K562 (cell line): Measurements from ENCODE around the gene RNASEH2A. TPM values are rescaled to one million over a fixed set of nuclear protein-coding genes. Genes with fewer than 3 reads are reported as not detected.

Experiments used
- BRF1 ChIP-seq: IDR thresholded peaks from 3 replicates; pipeline ENCODE4 v1.6.1; 2011; ENCODE audit warnings: borderline replicate concordance, mild to moderate bottlenecking; ENCODE audit not compliant: insufficient read length; ENCODE audit errors: extremely low read depth
- CAMTA2 ChIP-seq: fragments of 250-450 bp; sonication (Bioruptor Pico); conservative IDR thresholded peaks from 2 replicates; pipeline ENCODE4 v1.5.1; 2022
- CEBPG ChIP-seq, 3 experiments: fragments of 200-800 bp in 1 of 3; sonication (Bioruptor generic) in 1 of 3; sonication (generic) in 1 of 3; formaldehyde crosslinking in 1 of 3; IDR thresholded peaks in 2 of 3; conservative IDR thresholded peaks in 1 of 3; 2 replicates each; pipeline versions ENCODE4 v1.6.1 to v1.8.0; 2016 to 2022; ENCODE audit warnings: missing compliant biosample characterization in 2 of 3, missing genetic modification characterization in 2 of 3, mild to moderate bottlenecking in 1 of 3, missing genetic modification reagents in 1 of 3
- GTF2F1 ChIP-seq: IDR thresholded peaks from 2 replicates; pipeline ENCODE4 v1.6.1; 2011; ENCODE audit warnings: low read depth, low read length, improper control_type of control experiment
- HMGN3 ChIP-seq: IDR thresholded peaks from 2 replicates; pipeline ENCODE4 v1.6.1; 2011; ENCODE audit warnings: borderline replicate concordance, low read depth, mild to moderate bottlenecking, mixed read lengths, low read length; ENCODE audit not compliant: insufficient read length; ENCODE audit errors: extremely low read depth
- MAZ ChIP-seq, 2 experiments: fragments of 450-650 bp in 1 of 2; sonication (generic) in 1 of 2; formaldehyde crosslinking; IDR thresholded peaks in 1 of 2; conservative IDR thresholded peaks in 1 of 2; 2 replicates each; pipeline versions ENCODE4 v1.4.0 to v1.5.0; 2020; ENCODE audit warnings: mild to moderate bottlenecking in 1 of 2, missing genetic modification reagents in 1 of 2
- NFE2 ChIP-seq: IDR thresholded peaks from 2 replicates; pipeline ENCODE4 v1.6.1; 2014; ENCODE audit warnings: antibody characterized with exemption, low read depth
- NONO ChIP-seq, 2 experiments: fragments of 200-400 bp in 1 of 2; fragments of 450-650 bp in 1 of 2; formaldehyde crosslinking in 1 of 2; IDR thresholded peaks; 2 replicates each; pipeline ENCODE4 v1.6.1; 2017; ENCODE audit warnings: low read depth in 2 of 2, mild to moderate bottlenecking in 2 of 2, moderate library complexity in 2 of 2, low read length in 1 of 2
- NR2C1 ChIP-seq, 2 experiments: fragments of 450-650 bp; IDR thresholded peaks; 2 replicates each; pipeline ENCODE4 v1.6.1; 2017; ENCODE audit warnings: mild to moderate bottlenecking in 2 of 2, antibody characterized with exemption in 1 of 2, inconsistent platforms in 1 of 2, missing compliant biosample characterization in 1 of 2, missing genetic modification characterization in 1 of 2
- RFX7 ChIP-seq: fragments of 250-450 bp; sonication (Bioruptor Pico); IDR thresholded peaks from 2 replicates; pipeline ENCODE4 v1.5.1; 2021; ENCODE audit warnings: mild to moderate bottlenecking
- SMAD1 ChIP-seq: fragments of 150-350 bp; IDR thresholded peaks from 2 replicates; pipeline ENCODE4 v1.6.1; 2014; ENCODE audit warnings: low read length, low read depth; ENCODE audit not compliant: partially characterized antibody
- TARDBP ChIP-seq: fragments of 450-650 bp; IDR thresholded peaks from 2 replicates; pipeline ENCODE4 v1.6.1; 2016
- ZNF23 ChIP-seq: fragments of 250-450 bp; sonication (Bioruptor Pico); IDR thresholded peaks from 2 replicates; pipeline ENCODE4 v1.4.0; 2020; ENCODE audit warnings: mild to moderate bottlenecking
- ZNF41 ChIP-seq: fragments of 250-450 bp; sonication (Bioruptor Pico); conservative IDR thresholded peaks from 2 replicates; pipeline ENCODE4 v1.4.0; 2020; ENCODE audit warnings: mild to moderate bottlenecking
- ZNF764 ChIP-seq: fragments of 250-450 bp; sonication (Bioruptor Pico); IDR thresholded peaks from 2 replicates; pipeline ENCODE4 v1.4.0; 2020; ENCODE audit warnings: low read depth, mild to moderate bottlenecking, moderate library complexity
- polyA plus RNA-seq, 8 experiments: library from polyadenylated mRNA; depleted of rRNA in 4 of 8; stranded (reverse) in 5 of 8; unstranded in 3 of 8; fragments of >200 nt; fragmentation: Nextera tagmentation in 2 of 8; fragmentation: Illumina TruSeq in 1 of 8; extraction: Ambion mirVana in 2 of 8; extraction: Trizol in 1 of 8; gene quantifications; 2 replicates each; pipeline versions ENCODE4 v1.2.1 to v1.2.3, GENCODE V29; 2011 to 2014; ENCODE audit warnings: inconsistent platforms in 1 of 8, missing spikeins in 1 of 8
- total RNA-seq, 7 experiments: library from RNA; depleted of rRNA in 6 of 7; stranded (reverse); fragments of >200 nt in 6 of 7; fragmentation: Illumina TruSeq in 2 of 7; extraction: Trizol in 2 of 7; gene quantifications; 2 replicates each; pipeline versions ENCODE4 v1.2.1 to v1.2.3, GENCODE V29; 2011 to 2021; ENCODE audit warnings: low replicate concordance in 1 of 7
- TF ChIP-seq, protein P1 (sequence below), 2 experiments: fragments of 450-650 bp in 1 of 2; sonication (generic) in 1 of 2; formaldehyde crosslinking in 1 of 2; IDR thresholded peaks; 2 replicates each; pipeline versions ENCODE4 v1.7.1 to v1.9.0; 2016 to 2022; ENCODE audit warnings: inconsistent platforms in 1 of 2, mild to moderate bottlenecking in 1 of 2, missing genetic modification reagents in 1 of 2

RNASEH2A gene
- total and polyA plus RNA-seq, 9 of the 15 experiments (the other 6 are each of a cell fraction or from before 2014, with no cell fraction given), result 22.3 to 78.0 (median 61.7) TPM

GRCh38 chr19:12757544-12758274, 48.7 kb upstream of the RNASEH2A start (continued):
- TF ChIP-seq SMAD1, result no peak
- peak in 1 of 2 experiments; percentile 61; a peak in 1 of 4 replicates for TF ChIP-seq NONO (IDR thresholded peaks at IDR 0.05; ENCODE audit: low read depth in 2 of 2, low read length in 1 of 2)
- no peak for TF ChIP-seq ZNF23 (CRISPR knock-in tag)
- no peak for TF ChIP-seq BRF1
- TF ChIP-seq HMGN3, result peak; percentile 64
- TF ChIP-seq ZNF764, result no peak
- no peak for TF ChIP-seq RFX7 (CRISPR knock-in tag)
- TF ChIP-seq NR2C1 (IDR thresholded peaks at IDR 0.05), result no peak
- no peak for TF ChIP-seq NR2C1 (tag; IDR thresholded peaks at IDR 0.05)
- TF ChIP-seq MAZ (CRISPR knock-in tag; conservative IDR thresholded peaks at IDR 0.05 in 1 of 2, IDR thresholded peaks at IDR 0.05 in 1 of 2), result peak in 1 of 2 experiments; percentile 78; a peak in 2 of 4 replicates
- TF ChIP-seq NFE2, result no peak
- TF ChIP-seq CEBPG (CRISPR knock-in tag; IDR thresholded peaks at IDR 0.05), result no peak
- TF ChIP-seq CEBPG (tag; conservative IDR thresholded peaks at IDR 0.05 in 1 of 2, IDR thresholded peaks at IDR 0.05 in 1 of 2), result no peak
- TF ChIP-seq TARDBP, result no peak
- TF ChIP-seq ZNF41, result no peak
- TF ChIP-seq, protein P1, sequence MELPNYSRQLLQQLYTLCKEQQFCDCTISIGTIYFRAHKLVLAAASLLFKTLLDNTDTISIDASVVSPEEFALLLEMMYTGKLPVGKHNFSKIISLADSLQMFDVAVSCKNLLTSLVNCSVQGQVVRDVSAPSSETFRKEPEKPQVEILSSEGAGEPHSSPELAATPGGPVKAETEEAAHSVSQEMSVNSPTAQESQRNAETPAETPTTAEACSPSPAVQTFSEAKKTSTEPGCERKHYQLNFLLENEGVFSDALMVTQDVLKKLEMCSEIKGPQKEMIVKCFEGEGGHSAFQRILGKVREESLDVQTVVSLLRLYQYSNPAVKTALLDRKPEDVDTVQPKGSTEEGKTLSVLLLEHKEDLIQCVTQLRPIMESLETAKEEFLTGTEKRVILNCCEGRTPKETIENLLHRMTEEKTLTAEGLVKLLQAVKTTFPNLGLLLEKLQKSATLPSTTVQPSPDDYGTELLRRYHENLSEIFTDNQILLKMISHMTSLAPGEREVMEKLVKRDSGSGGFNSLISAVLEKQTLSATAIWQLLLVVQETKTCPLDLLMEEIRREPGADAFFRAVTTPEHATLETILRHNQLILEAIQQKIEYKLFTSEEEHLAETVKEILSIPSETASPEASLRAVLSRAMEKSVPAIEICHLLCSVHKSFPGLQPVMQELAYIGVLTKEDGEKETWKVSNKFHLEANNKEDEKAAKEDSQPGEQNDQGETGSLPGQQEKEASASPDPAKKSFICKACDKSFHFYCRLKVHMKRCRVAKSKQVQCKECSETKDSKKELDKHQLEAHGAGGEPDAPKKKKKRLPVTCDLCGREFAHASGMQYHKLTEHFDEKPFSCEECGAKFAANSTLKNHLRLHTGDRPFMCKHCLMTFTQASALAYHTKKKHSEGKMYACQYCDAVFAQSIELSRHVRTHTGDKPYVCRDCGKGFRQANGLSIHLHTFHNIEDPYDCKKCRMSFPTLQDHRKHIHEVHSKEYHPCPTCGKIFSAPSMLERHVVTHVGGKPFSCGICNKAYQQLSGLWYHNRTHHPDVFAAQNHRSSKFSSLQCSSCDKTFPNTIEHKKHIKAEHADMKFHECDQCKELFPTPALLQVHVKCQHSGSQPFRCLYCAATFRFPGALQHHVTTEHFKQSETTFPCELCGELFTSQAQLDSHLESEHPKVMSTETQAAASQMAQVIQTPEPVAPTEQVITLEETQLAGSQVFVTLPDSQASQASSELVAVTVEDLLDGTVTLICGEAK (IDR thresholded peaks at IDR 0.05), result no peak
- TF ChIP-seq, protein P1 (CRISPR knock-in tag; IDR thresholded peaks at IDR 0.05), result no peak
- no peak for TF ChIP-seq GTF2F1
- TF ChIP-seq CAMTA2 (CRISPR knock-in tag), result no peak
